Activated effector memory CD4-positive, alpha-beta T cell treated with Interleukin-2 at 50 U/mL for 16 hours (primary cell): ENCODE results near the gene IGSF3.
"Not testable (repeated sequence)": the region's sequence is repeated elsewhere in the genome, so short reads cannot be mapped to it uniquely, and the experiment has no call there.

Experiments used
- DNase-seq: peaks from one replicate; pipeline ENCODE4 v3.0.0-alpha.2; 2020

Gene IGSF3

DNA sequence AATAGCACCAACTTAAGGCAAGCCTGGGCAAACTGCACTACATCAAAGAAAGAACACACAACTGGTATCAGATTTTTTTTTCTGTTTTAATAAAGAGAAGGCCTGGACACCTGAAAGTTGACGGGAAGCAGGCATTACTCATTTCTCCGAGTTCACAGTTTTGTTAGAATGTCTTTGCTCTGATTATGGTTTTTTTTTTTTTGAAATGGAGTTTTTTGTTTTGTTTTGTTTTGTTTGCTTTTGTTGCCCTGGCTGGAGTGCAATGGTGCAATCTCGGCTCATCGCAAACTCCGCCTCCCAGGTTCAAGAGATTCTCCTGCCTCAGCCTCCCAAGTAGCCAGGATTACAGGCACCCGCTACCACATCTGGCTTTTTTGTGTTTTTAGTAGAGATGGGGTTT lies 9.7 kb downstream of the IGSF3 start:
- DNase-seq: not testable (repeated sequence)

DNA sequence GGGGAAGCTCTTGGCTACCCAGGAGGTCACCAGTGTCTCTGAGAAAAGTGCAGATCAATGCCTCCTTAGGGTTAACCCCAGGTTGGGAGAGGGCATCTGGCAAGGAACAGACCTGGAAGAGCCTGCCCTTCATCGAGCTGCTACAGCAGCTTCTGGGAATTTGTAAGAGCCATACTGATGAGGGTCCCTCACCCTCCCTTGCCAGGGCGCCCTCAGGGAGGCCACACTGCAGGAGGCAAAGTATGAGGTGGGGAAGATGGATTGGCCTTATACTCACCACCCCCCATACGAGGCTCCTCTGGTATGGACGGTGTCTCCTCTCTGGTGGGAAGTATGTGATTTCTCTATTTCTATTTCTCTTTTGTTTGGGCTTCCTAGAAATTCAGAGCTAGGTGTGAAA lies 13.2 kb downstream of the IGSF3 start:
- DNase-seq: no peak

DNA sequence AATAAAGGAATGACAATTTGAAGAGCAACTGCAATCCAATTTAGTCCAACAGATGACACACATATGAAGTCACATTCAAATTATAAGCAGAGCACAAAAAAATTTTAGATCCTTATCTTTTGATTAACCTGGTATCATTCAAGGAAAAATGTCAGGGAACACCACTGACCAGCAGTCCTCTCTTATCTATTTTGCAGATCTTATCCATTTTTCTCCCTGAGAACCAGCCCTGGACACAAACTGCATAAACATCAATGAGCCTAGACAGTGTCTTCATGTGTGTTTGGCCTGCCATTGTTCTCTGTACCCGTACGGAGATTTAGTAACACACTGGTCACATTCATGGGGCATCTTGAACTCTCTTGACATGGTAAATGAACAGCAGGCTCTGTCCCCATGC lies 14.9 kb downstream of the IGSF3 start:
- DNase-seq: not testable (repeated sequence)

DNA sequence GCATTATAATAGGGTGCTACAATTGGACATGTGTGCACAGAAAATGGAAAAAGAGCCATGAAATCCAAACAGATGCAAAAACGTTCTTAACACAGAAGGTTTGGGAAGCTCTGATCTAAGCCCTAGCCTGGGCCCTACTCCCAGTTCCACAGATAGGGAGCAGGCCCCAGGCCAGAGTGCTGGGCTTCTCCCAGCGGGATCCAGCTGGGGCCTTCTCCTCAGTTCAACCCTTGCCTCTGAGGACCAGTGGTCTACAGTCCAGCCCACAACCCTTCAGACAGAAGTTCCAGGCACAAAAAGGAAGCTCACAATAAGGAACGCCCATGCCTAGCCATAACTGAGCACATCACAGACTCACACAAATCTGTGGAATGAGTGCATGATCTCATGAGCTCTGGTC lies 16.8 kb downstream of the IGSF3 start:
- DNase-seq: not testable (repeated sequence)

DNA sequence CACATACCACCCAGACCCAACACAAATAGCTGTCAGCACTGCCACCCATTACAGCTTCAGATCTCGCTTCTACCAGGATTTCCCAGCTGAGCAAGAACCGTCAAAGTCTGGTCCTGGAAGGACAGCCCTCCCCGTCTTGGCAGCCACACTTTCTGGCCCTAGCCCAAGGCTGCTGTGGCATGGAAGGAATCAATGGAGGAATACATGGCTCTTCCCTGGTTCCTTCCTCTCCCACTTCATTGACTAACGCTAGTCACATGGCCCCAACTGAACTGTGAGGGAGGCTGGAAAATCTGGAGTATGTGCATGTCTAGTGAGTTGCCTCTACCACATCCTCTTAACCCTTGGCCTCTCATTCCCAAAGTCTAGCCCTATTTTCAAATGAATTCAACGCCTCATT lies 18.5 kb downstream of the IGSF3 start:
- not testable (repeated sequence) for DNase-seq

DNA sequence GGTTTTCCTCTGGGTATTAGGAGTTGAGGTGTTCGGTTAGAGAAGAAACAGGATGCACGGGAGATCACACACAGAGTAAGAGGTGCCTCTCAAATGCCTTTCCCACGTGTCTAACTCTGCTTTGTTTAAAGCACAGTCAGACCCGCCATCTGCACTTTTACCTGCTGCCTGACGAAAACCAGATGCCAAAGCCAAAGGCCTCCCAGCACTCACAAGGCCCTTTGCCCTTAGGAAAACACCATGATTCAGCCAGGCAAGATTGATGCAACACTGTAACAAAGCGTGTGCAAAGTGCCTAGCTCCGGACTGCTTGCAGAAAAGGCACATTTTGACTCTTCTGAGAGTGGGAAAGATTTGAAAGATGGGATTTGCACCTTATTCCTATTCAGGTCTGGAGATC lies 19.2 kb downstream of the IGSF3 start:
- not testable (repeated sequence) for DNase-seq

DNA sequence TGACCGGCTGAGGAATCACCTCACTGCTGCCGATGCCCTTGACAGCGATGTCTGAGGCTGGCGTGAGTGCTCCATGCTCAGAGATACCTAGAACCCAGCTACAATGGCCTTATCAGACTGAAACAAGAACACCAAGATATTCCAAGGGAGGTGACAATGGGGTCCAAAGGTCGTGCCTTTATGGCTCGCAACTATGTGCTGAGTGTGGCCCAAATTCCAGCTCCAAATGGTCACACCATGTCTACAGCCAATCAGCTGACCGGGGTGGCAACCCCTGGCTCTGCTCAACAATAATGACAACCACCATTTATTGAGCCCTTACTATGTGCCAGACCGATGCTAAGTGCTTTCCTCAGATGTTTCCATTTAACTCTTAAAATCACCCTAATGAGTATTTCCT lies 20.3 kb downstream of the IGSF3 start:
- not testable (repeated sequence) for DNase-seq

DNA sequence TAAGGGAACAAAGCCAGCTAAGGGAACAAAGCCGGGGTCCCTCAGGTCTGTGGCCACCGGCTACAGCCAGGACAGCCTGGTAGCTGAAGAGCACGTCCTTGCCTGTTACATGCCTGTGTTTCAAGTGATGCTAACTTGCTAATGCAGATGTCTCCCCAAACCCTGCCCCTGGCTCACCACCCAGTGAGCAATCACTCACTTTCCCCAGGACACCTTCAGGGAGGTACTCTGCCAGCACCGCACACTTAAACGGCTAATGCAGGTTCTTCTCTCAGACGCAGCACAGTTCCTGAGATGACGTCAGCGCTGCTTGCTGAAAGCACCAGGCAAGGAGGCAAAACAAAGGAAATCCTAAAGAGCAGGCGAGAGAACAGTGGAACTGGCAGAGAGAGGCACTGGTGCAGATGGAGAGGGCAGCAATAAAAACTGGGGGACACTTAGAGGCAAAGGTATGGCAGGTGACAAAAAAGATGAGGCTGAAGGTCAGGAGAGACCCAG lies 20.8 kb downstream of the IGSF3 start:
- DNase-seq: not testable (repeated sequence)

DNA sequence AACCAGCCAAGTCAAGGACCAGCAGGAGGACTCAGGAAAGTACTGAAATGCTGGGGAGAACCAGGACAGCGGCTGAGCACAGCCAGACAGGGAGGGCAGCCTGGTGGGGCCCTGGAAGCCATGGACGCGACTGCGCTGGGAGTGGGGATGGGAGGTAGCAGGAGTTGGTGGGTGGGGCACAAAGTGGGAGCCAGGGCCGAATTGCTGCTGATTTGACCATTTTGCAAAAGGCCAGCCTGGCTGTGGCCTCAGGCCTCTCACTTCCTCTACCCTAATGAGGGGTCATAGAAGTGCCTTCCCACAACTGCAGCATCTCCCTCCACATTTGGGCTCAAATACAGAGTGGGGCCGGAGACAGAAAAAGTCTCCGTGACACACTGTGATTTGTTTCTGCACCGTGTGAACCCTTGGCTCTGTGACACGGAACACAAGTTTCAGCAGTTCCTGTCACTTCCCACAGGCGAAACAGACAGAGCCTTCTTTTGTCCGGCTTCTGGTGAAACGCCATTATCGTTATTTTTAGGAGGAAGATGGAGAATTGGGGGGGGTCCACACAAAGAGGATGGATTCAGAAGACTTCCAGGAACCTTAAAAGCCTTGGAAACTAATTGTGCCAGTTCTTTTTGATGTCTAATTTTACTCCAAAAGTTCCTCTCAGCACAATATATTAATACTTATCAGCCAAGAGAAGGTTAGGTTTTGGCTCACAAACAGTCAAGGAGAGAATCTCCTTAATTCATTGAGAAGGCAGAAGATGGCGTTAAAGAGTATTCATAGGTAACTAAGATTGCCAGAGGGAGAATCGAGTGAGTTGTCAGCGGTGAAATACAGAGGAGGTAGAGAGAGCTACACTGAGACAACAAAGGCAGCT lies 21.5 kb downstream of the IGSF3 start:
- DNase-seq: not testable (repeated sequence)

DNA sequence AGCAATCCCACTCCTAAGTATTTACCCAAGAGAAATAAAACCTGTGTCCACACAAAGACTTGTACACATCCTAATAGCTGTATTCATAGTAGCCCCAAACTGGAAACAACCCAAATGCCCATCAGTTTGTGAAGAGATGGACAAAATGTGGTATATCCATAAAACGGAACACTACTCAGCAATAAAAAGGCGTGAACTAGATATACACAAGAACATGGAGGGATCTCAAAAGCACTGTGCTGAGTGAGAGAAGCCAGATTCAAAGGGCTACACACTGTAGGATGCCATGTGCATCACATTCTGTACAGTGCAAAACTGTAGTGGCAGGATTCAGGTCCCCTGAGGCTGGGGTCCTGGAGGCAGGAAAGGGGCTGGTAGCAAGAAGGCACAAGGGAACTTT lies 22.5 kb downstream of the IGSF3 start:
- DNase-seq: not testable (repeated sequence)

DNA sequence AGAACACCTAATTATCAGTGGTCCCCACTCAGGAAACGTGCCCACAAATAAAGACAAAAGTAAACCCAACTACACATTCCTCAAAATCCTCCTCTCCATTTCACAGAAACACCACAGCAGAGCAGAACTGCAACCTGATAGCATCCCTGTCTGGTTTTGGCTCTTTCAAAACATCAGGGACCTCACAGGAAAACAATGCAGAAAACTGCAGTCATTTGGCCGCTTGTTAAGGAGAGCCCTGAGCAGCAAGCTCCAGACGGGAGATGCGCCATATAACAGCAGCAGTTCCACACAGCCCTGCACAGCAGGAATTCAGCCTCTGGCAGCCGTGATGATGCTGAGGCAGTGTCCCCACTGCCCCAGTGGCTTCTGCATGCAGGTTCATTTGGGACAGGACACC lies 23.4 kb downstream of the IGSF3 start:
- DNase-seq: not testable (repeated sequence)

DNA sequence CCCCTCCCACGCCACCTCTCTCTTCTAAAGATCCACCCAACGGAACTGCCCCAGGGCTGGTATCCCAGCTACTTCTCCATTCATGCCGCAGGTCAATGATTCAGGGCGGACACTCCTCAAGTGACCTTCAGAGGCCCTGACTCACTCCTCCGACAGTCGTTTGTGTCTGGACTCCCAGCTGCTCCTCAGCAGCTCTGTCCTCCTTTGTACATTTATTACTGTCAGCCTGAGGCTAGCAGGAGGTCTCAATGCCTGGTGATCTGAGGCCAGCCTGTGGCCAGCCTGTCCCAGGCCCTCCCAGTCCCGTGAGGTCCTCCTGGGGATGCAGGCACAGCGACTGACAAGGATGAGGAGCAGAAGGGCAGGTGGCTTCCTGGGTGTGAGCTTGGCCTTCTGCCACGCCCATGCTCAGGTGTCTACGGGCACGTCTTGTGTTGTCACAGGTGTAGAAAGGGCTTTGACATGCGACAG lies 24.2 kb downstream of the IGSF3 start:
- DNase-seq: not testable (repeated sequence)

DNA sequence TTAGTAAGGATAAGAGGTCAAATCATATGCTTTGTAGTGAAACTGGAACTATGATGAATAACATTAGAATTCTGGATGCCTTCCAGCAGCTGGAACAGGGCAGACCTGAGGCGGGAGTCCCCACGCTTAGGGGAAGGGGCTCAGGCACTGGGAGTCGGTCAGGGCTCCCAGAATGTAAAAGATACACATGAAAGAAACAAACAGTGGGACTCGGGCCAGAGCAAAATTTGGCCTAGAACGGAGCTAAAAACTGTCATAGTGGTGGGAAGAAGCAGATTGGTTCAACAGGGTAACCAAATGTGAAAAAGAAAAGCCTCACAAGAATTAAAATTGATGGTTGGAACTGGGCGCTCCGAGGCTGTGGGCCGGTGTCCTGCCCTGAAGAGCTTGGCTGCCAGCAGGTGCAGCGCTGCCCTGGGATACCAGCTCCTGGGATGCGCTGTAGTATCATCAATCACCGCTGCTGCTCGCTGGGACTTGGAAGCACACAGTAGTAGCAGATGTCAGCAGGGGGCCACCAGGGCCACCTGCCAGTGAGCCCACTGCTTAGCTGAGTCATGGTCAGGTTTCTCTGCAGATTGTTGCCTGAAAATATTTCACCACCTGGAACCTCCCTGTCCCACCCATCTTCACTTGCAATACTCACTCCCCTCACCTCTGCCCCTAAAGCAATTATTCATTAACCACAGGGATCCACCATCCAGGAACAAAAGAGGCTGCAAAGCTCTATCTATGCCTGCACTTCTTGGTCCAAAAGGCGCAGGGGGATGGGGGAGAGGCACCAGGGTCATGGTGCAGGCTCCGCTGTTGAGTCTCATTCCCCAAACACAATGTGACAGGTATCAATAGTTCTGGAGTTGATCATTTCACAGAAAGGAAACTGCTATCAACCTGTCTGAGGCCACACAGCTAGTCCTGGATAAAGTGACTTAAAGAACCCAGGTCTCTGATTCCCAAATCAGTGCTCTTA lies 24.9 kb downstream of the IGSF3 start:
- DNase-seq: not testable (repeated sequence)

DNA sequence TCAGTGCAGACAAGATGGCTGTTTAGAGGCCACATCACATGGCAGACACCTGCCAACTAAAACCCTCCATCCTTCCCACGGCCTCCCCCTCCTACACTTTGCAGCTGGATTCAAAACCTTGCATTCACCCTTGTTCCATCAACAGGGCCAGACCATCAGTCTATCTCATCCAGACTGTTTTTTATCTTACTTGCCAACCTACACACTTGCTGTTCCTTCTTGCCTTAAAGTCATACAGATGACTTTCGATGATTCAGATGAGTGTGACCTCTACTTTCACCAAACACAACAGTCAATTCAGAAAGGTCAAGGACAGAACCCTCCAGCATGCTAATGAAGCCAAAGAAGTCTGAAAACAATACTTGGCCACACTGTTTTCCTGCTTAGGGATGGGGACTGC lies 29.9 kb downstream of the IGSF3 start:
- DNase-seq: not testable (repeated sequence)

DNA sequence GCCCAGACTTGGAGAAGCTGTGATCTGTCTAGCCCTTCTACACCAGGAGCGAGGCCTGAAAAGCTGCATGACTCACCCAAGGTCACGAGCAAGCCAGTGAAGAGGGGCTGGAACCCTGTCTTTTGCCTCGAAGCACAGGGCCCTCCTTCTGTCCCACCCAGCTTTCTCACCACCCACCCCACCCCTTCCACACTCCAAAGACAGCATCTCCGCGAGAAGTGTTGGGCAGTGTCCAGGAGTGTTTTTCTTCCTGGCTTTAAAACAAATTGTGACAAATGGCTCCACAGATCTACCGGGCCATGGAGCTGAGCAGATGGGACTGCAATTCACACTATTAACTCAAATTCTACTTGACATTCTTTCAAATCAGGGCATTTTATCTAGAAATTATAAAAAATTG lies 30.9 kb downstream of the IGSF3 start:
- DNase-seq: not testable (repeated sequence)

DNA sequence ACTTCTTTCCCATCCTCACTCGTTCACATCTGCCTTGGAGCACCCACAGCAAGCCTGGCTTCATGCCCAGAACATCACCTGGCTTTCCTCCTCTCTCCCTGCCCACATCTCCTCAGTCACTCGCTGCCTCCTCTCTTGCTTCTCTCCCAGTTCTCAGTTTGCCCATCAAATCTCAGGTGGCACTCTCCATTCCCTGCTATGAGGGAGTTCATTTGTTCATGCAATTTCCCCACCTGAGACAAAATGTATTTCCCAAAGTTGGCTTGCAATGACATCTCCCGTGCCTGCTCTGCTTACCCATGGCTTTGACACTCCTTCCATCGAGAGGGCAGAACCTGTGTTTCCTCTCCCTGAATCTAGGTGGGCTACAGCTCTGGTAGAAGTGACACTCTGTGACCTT lies 33.1 kb downstream of the IGSF3 start:
- not testable (repeated sequence) for DNase-seq

DNA sequence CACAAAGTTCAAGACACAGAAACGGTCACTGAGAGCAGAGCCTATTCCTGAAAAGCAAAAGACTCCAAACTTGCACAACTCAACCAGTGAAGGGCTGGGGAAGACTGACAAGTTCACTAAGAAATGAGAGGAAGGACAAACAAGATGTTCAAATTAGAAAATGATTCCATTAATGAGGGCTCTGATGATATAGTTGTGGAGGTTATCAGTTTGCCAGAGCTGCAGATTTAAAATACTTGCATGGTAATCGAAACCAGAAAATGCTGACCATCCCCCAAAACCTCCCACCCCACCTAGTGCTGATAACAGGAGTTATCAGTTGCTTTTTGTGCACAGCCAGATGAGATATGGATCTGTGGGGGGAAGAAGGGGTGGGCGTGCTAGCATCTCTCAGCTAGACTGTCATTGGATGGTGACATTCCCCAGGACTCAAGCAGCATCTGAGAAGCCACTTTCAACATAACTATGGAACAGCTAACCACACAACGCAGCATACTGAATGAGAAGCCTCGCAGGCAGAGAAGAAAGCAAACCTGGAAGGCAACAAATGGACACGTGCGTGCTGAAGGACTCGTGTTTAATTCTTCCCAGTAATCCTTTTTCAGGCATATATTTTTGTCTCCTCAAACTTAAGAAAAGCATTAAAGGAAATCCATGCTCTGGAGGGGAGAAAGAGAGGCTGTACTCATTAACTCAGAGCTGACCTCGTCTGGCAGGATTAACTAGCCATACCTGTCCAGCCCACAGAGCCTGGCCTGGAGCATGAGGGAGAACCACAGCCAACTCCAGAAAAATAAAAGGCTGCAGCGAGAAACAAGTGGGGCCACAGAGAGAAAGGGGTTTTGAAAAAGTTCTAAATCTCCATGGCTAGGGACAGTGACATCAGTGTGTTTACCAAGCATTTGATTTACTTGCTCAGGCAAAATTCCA lies 35.3 kb downstream of the IGSF3 start:
- not testable (repeated sequence) for DNase-seq

DNA sequence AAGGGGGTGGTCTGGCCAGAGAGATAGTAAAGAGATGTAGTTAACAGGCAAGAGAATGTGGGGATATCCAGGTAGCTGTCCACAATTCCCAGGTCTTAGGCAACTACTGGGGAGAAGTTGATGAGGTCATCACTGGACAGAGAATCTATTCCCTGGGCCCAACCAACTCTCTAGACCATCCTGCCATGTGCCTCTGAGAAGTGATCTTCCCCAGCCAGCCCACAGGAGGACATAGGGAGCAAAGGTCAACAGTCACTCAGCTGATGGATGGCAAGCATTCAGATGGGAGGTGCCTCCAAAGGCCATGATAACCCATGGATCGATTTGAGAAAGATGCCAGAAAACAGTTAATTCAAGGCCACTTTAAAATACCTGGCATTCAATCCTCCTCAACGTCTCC lies 36.0 kb downstream of the IGSF3 start:
- not testable (repeated sequence) for DNase-seq

DNA sequence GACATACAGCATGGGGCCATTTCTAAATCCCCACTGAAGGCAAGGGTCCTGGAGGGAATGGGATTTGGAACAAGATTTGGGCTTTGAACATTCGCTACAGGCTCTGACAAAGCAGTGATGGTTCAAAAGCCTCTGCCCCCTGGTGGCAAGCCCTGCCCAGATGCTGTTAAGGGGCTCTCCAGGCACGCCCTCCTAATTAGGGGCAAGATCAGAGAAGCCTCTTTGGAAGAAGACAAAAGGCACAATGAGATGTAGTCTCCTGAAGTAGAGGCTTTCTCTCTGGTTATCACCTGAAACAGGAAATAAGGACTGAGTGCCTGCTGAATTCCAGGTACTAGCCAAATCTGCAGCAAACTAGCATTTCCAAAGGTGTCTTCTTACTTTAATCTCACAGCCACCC lies 37.5 kb downstream of the IGSF3 start:
- not testable (repeated sequence) for DNase-seq

DNA sequence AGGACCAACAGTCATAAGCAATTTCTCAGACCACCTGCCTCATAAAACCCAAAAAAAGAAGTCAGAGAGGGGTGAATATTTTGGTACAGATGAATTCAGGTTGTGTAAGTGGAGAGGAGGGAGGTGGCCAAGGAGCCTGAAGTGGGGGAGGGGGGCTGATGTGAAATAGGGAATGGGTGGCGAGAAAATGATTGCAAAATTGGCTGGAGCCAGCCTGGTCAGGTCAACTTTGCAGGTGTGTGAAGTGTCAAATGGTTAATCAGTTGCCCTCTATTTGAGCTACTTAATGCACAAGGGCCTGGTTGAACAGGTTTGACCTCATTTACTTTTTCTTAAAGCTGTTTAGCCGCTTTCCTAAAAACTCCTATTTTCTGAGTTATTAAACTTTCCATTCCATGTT lies 38.1 kb downstream of the IGSF3 start:
- DNase-seq: not testable (repeated sequence)

DNA sequence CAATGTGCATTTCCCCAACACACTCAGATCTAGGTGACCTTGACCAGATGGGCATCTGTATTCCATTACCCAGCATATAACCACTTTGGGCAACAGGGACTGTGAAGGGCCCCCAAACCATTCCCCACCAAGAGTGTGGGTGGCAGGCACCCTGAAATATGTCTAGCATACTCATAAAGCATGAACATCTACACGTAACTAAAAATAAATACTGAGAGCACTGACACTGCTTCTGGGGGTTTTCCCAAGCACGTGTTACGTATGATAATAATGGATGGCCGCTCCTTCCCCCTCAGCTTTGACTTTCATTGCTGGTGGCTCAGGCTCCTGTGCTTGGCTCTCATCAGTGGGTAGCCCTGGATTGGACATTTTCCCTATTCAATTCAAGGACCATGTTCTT lies 39.1 kb downstream of the IGSF3 start:
- DNase-seq: no peak

DNA sequence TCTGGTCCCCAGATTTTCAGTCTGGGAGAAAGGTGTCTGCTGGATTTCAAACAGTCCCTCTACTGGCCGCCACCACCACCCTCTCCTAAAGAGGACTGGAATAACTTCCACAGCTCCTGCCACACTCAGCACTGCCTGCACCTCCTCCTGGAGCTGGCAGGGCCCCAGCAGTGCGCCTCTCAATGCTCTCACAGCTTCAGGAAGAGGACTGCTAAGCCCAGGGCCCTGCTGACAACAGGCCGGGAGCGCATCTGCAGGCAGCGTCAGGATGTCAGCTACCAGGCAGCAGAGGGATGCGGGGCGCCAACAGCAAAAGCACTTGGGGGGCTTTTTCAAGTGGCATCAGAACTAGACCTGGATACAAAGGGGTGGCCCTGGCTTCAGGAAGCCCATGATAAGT lies 40.2 kb downstream of the IGSF3 start:
- DNase-seq: not testable (repeated sequence)
